Transverse colon (tissue), 4 donors: ENCODE results near the gene GNLY.

ENCODE experiments used
- EP300 ChIP-seq: sonication (generic); formaldehyde crosslinking; IDR thresholded peaks from one replicate; pipeline ENCODE4 v1.6.1; 2017; ENCODE audit warnings: antibody characterized with exemption, low read depth
- POLR2A ChIP-seq: fragments of 450-650 bp; IDR thresholded peaks from one replicate; pipeline ENCODE4 v1.6.1; 2016; ENCODE audit warnings: antibody characterized with exemption, mild to moderate bottlenecking, moderate library complexity
- POLR2AphosphoS5 ChIP-seq, 3 donors: sonication (generic); formaldehyde crosslinking; IDR thresholded peaks; one replicate each; pipeline ENCODE4 v1.6.1; 2016; ENCODE audit warnings: antibody characterized with exemption in 3 of 3
- TF ChIP-seq, protein P1 (sequence below), 5 experiments: fragments of 200-600 bp in 3 of 5; fragments of 450-650 bp in 2 of 5; sonication (generic) in 3 of 5; IDR thresholded peaks; 1 replicate in 2 of 5; 2 replicates in 3 of 5; pipeline ENCODE4 v1.5.1; 2016 to 2017; ENCODE audit warnings: antibody characterized with exemption in 5 of 5, inconsistent platforms in 3 of 5, mild to moderate bottlenecking in 2 of 5, moderate library complexity in 1 of 5

DNA sequence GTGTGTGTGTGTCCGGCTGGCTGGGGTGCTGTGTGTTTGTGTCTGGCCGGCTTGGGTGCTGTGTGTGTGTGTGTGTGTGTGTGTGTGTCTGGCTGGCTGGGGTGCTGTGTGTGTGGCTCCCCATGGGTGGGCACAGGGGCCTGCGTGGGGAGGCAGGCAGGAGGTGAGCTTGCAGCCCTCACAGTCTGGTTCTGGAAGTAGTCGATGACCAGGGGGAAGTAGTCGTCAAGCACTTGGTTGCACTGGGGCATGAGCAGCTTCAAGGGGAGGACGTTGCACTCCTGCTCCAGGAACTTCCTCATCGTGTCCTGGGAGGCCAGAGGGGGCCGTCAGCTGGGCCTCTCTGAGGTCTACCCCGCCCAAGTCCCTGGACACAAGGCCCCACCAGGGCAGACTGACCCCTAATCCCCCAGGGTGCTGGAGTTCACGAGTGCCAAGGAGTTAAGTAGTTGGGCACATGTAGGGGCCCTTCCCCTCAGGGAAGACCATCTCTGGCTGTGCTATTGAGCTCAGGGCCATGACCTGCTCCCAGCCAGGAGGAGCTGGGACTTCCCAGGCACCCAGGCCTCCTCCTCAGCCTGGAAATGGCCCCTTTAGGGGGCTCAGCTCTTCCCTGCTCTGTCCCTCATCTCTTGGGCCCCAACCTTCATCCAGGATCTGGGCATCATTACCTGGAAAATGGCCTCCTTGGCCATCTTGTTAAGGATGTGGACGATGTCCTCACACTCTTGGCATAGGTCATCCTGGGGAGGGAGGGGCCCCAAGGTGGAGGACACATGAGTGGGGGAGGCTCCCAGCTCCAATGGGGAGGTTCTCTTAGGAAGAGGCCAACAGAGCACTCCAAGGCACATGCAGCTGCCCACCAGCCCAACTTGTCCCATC, 27.5 kb upstream of the GNLY start:
- TF ChIP-seq POLR2A, result no peak
- TF ChIP-seq, protein P1, sequence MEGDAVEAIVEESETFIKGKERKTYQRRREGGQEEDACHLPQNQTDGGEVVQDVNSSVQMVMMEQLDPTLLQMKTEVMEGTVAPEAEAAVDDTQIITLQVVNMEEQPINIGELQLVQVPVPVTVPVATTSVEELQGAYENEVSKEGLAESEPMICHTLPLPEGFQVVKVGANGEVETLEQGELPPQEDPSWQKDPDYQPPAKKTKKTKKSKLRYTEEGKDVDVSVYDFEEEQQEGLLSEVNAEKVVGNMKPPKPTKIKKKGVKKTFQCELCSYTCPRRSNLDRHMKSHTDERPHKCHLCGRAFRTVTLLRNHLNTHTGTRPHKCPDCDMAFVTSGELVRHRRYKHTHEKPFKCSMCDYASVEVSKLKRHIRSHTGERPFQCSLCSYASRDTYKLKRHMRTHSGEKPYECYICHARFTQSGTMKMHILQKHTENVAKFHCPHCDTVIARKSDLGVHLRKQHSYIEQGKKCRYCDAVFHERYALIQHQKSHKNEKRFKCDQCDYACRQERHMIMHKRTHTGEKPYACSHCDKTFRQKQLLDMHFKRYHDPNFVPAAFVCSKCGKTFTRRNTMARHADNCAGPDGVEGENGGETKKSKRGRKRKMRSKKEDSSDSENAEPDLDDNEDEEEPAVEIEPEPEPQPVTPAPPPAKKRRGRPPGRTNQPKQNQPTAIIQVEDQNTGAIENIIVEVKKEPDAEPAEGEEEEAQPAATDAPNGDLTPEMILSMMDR (IDR thresholded peaks at IDR 0.05), result no peak
- no peak for TF ChIP-seq POLR2AphosphoS5 (IDR thresholded peaks at IDR 0.05)
- no peak for TF ChIP-seq EP300
